ENCODE data around the gene SLIT1.

- TF ChIP-seq CTCF (optimal IDR thresholded peaks at IDR 0.05 in 1 of 3, IDR thresholded peaks at IDR 0.05 in 1 of 3, conservative IDR thresholded peaks at IDR 0.05 in 1 of 3; ENCODE audit: extremely low read depth in 1 of 3, insufficient read depth in 2 of 3, low read length in 3 of 3) (no peak), EZH2 (IDR thresholded peaks at IDR 0.05; ENCODE audit: low read length) (no peak)
These were observed 49.0 kb downstream of the SLIT1 start for GRCh38 chr10:97136756-97137155.

Data from keratinocyte (primary cell).